Daoy (cell line): Measurements from ENCODE around the gene CDK10. TPM values are rescaled to one million over a fixed set of nuclear protein-coding genes. Genes with fewer than 3 reads are reported as not detected.
"Not testable (repeated sequence)": the region's sequence is repeated elsewhere in the genome, so short reads cannot be mapped to it uniquely, and the experiment has no call there.

Experiments
- DNase-seq: peaks from one replicate; pipeline ENCODE4 v3.0.0-alpha.2; 2015; ENCODE audit warnings: low read depth
- total RNA-seq: library from RNA; depleted of rRNA; stranded (reverse); fragments of >200 nt; shearing (Covaris generic); gene quantifications from 2 replicates; pipeline ENCODE4 v1.2.3, GENCODE V29; 2014

CDK10 gene
- total RNA-seq, 1 experiment from 2014 or later = 11.4 TPM

GRCh38 chr16:89667633-89668032 is 18.9 kb upstream of the CDK10 start:
- DNase-seq = no peak

GRCh38 chr16:89668790-89669158 is 17.7 kb upstream of the CDK10 start:
- no peak for DNase-seq

GRCh38 chr16:89669755-89670154 is 16.7 kb upstream of the CDK10 start:
- DNase-seq = no peak

- DNase-seq = no peak
These were observed 15.7 kb upstream of the CDK10 start for GRCh38 chr16:89670496-89671431.

- not testable (repeated sequence) for DNase-seq
These were observed 14.9 kb upstream of the CDK10 start for GRCh38 chr16:89671565-89671964.

GRCh38 chr16:89672177-89672941 is 14.1 kb upstream of the CDK10 start:
- DNase-seq = no peak

GRCh38 chr16:89678258-89678657 is 8.2 kb upstream of the CDK10 start:
- DNase-seq = no peak

GRCh38 chr16:89685916-89686315 is 573 bp upstream of the CDK10 start:
- no peak for DNase-seq

- peak; percentile 49 for DNase-seq
These were observed 827 bp downstream of the CDK10 start for GRCh38 chr16:89687092-89687940.

GRCh38 chr16:89688395-89688794 is 1.9 kb downstream of the CDK10 start:
- DNase-seq = no peak

GRCh38 chr16:89689142-89689541 is 2.7 kb downstream of the CDK10 start:
- no peak for DNase-seq

GRCh38 chr16:89689621-89690020 is 3.1 kb downstream of the CDK10 start:
- DNase-seq = not testable (repeated sequence)

GRCh38 chr16:89690392-89690901 is 4.0 kb downstream of the CDK10 start:
- no peak for DNase-seq

- no peak for DNase-seq
These were observed 4.9 kb downstream of the CDK10 start for GRCh38 chr16:89691231-89691985.

- no peak for DNase-seq
These were observed 5.6 kb downstream of the CDK10 start for GRCh38 chr16:89691986-89692569.

- no peak for DNase-seq
These were observed 6.8 kb downstream of the CDK10 start for GRCh38 chr16:89693289-89693731.

- DNase-seq = no peak
These were observed 7.7 kb downstream of the CDK10 start for GRCh38 chr16:89693931-89694783.

- not testable (repeated sequence) for DNase-seq
These were observed 8.2 kb downstream of the CDK10 start for GRCh38 chr16:89694784-89695085.

- DNase-seq = no peak
These were observed 8.8 kb downstream of the CDK10 start for GRCh38 chr16:89695086-89695874.
